Measurements from ENCODE around the gene BACH2.

Gene BACH2

DNA sequence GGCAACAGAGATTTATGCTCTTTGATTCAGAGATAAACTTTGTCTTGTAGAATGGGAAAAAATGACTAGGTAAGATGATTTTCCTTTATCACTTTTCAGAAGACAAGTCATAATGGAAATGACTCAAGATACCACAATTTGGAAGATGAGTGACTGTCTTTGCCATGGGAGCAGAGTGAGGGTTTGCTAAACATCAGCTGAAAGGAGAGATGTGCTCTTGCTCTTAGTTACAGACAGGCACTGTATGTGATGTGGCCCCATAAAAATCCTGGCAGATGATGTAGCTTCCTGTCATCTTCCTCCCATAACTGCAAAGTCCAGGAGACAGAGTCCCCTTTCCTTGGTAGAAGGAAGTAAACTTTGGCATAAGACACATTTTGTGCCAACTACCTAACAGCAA lies 47.6 kb downstream of the BACH2 start:
- in situ Hi-C loops (cut with HindIII; ENCODE audit: low sequenced_read_pairs), result no loop called here

DNA sequence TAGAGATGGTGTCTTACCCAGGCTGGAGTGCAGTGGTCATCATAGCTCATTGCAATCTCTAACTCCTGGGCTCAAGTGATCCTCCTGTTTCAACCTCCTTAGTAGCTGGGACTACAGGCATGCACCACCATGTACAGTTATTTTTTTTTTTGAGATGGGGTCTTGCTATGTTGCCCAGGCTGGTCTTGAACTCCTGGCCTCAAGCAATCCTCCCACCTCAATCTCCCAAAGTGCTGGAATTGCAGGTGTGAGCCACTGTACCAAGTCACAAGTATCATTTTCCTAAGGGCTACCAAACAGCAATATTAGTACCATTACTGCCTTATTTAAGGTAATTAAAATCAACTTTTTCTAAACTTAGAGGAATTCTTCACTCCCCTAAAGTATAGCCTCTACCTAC lies 49.4 kb downstream of the BACH2 start:
- in situ Hi-C loops (cut with HindIII; ENCODE audit: low sequenced_read_pairs), result no loop called here

DNA sequence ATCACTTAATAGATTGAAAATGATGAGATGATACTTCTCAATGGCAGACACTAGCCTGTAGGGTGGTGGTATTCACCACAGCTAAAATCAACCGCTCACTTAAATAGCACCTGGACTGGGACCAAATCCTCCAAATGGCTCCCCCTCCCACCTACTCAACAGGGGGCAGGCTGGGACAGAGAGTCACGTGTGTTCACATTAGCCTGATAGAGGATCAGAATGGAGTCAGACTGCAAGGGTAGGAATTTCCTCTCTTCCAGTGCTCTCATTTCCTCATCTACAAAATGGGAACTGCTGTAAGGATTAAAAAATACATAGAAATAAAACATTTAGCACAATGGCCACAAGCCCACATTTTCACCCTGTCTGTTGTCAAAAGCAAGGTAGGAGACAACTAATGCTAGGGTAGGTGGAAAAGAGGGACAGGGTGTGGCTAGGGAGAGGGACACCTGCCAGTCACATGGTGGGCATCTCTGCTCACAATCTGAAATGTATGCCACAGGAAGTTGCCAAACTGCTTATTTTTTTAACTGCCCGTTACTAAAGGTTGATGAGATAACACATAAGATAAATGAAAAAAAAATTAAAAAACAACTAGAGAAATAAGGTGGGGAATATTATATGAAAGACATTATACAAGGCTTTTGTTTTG lies 55.3 kb downstream of the BACH2 start:
- in situ Hi-C loops (cut with HindIII; ENCODE audit: low sequenced_read_pairs), result no loop called here

DNA sequence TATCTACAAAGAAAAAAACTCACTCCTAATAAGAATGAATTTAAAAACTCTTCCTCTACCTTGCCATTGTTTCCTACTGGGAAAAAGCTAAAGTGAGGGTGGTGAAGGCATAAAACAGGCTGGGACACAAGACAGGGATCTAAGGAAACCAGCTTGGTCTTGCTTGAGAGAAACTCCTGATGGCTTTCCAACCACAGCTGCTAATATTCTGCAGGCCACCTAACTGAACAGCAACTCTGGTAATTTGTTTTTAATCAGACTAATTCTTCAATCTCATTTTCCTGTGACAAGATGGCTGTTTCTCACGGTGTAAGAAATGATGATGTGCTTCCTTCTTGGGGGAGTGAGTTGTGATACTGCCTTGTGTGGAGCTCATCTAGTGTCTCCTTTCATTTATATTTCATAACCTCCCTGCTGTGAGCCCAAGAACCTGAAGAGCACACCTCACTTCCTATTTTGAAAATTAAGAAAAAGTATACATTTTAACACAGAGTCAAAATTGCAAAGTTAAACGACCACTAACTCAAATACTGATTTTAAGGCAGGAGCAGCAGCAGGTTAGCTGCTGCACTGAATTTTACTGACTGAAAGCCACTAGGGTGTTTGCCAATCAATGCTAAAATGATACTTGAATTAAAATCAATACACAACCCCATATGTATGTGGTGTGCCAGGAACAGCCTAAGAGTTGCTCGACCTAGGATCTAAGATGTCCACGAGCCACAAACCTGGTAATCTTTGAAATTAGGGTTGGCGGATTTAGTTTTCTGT lies 58.0 kb downstream of the BACH2 start:
- in situ Hi-C loops (cut with HindIII; ENCODE audit: low sequenced_read_pairs), result no loop called here

DNA sequence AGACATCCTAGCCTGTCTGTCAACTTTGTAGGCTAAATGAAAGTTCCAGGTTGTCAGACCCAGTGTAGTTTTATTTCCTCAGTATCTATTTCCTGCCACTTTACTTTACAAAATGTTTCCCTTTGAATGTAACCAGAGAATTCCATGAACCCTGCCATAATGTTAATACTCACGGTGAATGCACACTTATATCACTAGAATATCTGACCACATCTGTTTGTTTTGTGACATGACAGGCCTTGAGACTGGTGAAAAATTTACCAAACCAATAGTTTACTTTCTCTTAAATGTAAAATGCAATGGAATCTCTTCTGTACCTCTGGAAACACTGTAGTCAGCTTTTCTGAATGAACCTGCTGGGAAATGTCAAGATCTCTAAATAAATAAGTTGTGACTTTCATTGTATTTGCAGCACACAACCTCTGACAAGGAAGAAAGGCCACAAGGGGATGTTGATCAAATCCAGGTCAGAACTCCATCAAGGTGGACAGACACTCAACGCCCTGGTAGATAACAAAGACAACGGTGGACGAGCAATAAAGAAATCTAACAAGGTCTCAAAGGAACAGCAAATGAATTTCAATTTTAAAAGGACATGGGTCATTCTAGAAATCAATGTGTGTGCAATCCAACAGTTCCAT lies 59.2 kb downstream of the BACH2 start:
- in situ Hi-C loops (cut with HindIII; ENCODE audit: low sequenced_read_pairs), result no loop called here

DNA sequence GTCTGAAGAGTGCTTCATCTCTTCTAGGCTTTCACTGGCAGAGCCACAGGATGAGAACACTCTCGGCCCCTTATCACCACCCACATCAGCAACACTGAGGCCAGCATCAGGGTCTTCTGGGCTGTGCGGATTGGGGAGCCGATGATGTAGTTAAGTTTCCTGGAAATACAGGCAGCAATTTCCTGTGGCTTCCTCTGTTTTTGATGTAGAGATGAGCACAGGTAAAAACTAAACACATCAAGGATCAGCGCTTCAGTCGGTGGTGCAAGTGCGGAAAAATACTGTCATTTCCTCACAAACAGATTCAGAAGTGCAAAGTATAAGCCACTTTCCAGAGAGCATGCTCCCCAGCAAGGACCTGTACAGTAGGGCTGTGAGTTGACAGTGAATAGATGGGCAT lies 62.6 kb downstream of the BACH2 start:
- in situ Hi-C loops (cut with HindIII; ENCODE audit: low sequenced_read_pairs), result no loop called here

DNA sequence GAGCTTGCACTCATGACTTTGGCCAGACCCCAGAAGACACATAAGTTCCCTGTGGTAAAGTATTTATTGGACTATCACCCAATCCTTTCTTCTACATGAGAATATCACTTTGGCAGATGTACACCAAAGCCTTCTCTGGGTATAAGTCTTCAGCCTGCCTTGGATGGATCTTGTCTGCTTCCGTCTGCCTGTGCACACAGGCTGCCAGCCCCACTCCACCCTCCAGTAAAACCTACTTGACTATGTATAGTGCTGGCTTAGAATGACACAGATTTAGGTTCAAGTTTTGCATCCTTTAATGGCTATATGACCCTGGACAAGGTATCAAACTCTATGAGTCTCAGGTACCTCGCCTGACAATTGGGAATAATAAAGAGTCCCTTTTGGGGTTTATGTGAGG lies 63.4 kb downstream of the BACH2 start:
- in situ Hi-C loops (cut with HindIII; ENCODE audit: low sequenced_read_pairs), result no loop called here

DNA sequence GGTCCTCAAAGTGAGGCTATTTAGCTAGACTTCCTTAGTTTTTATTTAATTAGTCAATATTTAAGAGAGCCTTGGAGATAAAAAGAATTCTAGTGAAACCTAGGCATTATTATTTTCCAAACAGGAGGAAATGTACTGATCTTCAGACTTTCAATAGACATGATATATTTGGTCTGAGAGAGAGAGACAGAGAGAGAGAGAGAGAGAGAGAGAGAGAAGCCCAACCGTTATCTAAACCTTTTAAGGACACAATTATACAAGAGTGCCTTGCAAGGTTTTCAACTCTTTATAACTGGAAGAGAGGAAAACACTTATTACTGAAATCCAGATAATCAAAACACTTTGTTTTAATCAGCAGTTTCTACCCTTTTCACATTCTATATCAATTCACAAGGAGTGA lies 64.8 kb downstream of the BACH2 start:
- in situ Hi-C loops (cut with HindIII; ENCODE audit: low sequenced_read_pairs), result no loop called here

DNA sequence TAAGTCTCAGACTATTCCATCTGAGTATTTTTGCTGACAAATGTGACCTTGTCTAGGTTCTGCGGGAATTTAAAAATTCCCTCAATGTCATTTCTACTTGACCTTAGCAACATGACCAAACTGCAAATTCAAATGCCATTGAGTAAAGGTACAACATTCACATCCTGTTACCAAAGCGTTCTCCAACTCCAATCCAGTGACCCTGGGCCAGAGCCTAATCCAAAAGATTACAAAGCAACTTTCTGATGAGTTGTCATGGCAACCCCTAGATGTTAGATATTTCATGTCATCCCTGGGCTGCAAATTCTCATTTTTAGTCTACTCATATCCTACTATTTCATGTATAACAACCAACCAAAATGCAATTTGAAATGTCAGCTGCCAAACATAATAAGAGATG lies 65.3 kb downstream of the BACH2 start:
- in situ Hi-C loops (cut with HindIII; ENCODE audit: low sequenced_read_pairs), result no loop called here

DNA sequence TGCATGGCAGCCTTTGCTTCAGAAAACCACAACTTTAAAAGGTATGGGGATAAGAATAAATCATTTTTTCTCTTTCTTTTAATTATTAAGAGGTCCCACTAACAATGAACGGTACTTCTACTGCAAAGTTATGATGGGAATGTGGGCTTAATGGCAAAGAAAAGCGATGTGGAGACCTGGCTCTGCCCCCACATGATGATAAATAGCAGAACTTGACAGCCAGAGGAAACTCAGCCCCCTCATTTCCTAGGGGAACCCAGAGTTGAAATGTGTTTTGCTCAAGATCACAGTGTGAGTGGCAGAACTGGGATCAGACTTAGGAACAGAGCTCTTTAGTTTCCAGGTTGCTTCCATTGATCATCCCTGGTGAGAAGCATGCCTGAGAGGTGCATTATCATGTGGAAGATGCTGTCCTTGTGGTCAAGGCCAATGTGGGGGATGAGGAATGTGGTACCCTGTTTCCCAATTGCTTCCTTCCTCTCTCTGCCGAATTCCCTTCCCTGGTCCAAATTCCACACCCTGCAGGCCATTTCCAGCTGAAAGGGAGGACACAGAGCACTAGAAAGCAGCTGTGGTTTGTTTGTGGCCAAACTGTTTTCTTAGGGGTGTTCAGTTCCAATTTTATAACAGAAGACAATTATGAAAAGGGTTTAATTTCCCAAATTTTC lies 66.0 kb downstream of the BACH2 start:
- in situ Hi-C loops (cut with HindIII; ENCODE audit: low sequenced_read_pairs), result no loop called here

DNA sequence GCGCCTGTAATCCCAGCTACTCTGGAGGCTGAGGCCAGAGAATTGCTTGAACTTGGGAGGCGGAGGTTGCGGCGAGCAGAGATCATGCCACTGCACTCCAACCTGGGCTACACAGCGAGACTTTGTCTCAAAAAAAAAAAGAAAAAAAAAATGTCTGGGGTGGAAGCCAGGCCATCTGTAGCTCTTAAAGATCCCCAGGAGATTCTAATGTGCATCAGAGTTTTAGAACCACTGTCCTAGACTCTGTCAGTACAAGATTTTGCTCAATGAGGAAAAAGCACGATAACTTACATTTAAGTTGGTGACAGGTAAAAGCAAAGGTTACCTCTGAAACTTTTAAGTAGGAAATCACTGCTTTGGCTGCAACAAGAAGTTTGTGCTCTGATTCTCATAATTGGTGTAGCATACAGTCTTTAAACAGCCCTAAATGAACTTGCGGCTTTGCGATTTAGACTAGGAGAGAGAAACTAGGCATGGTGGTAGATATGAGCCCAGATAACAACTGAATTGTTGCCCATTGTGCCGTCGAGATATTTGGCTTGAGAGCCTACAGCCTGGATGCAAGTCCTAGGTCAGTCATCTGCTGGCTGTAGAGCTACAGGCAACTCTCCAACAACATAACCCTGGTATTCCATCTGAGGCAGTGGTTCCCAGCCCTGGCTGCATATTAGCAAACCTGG lies 67.2 kb downstream of the BACH2 start:
- in situ Hi-C loops (cut with HindIII; ENCODE audit: low sequenced_read_pairs), result no loop called here

DNA sequence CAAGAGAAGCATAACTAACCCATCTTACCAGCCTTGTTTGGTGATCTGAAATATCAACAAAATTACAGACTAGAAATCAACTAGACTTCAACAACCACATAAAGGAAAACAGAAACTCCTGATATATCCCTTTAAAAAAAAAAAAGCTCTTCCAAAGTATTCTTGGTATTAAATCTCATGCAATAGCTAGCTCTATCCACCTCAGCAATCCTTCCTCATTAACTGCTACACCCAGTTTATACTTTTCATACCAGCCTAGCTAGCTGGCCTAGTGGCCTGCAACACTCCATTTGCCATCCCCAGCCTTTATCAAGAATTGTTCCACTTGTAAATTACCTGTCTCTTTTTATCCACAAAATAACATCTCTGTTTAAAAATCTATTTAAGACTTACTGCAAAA lies 69.0 kb downstream of the BACH2 start:
- in situ Hi-C loops (cut with HindIII; ENCODE audit: low sequenced_read_pairs), result no loop called here

DNA sequence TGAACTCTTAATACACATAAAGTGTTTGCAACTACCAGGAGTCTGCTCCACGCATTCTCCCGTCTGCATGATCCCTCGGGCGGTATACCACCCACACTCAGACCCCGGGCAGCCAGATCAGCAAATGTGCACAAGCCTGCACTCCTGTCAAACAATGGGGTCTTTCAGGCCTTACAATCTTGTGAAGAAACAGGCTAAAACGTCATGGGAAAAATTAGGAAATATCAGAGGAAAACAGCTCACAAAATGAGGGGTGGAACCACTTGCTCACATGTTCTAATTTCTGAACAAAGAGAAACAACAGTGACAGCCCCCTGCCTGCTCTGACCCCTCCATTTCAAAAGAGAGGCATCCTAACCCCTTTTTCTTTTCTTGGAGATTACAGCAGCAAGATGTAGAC lies 69.4 kb downstream of the BACH2 start:
- in situ Hi-C loops (cut with HindIII; ENCODE audit: low sequenced_read_pairs), result no loop called here

DNA sequence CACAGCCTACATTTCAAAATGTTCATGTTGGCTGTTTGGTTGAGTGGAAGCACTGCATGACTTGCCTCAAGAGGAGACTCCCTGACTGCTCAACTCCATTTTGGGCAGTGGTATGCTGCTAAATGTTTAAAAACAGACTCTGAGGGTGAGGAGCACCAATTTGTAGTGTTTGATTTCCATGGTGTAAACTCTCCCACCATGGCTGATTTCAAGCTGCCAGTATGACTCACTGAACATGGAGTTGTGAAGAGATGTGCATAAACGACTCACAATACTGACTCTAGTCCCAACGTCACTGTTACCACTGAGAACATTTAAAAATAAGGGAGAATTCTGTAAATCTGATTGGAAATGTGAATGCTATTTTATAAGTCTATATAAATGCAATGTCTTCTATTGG lies 70.4 kb downstream of the BACH2 start:
- in situ Hi-C loops (cut with HindIII; ENCODE audit: low sequenced_read_pairs), result no loop called here

DNA sequence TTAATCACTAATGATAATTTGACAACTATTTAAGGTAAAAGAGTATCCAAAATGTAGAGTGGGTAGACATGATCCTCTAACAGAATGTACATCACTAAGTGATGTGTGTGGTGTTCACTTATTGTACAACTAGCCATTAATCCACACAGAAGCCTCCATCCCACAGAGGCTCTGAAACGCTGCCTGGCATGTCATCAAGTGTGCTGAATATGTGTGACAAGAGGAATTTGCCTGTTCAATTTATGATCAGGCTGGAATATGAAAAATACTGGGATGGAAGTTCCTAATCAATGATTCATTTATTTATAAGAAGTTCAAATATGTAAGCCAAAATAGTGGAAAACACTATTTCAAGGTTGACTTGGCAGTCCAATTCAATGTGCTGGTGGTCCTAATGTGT lies 72.4 kb downstream of the BACH2 start:
- in situ Hi-C loops (cut with HindIII; ENCODE audit: low sequenced_read_pairs), result no loop called here

DNA sequence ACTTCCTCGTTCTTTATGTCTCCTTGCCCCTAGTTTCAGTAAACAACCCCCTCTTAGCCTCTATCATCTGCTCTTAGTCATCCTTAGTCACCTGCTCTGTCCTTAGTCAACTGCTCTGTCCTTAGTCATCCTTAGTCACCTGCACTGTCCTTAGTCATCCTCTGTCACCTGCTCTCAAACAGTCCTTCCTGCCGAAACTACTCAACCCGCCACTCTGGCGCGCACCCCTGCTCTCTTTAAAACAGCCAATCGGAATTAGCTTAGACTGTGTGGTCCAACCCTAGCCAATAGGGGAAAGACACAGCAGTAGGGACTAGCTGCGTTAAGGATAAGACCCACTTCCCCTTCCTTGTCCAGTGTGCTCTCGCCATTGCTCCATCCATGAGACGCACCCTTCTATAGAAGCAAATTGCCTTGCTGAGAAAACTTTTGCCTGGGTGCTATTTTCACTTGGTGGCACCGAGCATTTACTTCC lies 73.9 kb downstream of the BACH2 start:
- in situ Hi-C loops (cut with HindIII; ENCODE audit: low sequenced_read_pairs), result no loop called here

DNA sequence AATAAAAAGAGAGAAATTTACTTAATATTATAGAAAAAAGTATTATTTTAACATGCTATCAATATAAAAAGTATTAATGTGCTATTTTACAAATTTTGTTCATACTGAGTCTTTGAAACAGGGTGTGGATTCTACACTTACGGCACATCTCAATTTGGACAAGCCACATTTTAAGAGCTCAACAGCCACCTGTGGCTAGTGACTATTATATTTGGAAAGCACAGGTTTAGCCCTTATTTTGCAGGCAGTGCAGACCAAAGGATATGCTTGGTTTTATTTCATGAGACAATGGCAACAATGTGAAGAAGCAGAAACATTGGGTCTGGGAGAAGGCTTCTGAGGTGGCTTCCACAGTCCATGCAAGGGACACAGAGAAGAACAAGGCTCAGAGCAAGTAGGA lies 74.6 kb downstream of the BACH2 start:
- in situ Hi-C loops (cut with HindIII; ENCODE audit: low sequenced_read_pairs), result no loop called here

DNA sequence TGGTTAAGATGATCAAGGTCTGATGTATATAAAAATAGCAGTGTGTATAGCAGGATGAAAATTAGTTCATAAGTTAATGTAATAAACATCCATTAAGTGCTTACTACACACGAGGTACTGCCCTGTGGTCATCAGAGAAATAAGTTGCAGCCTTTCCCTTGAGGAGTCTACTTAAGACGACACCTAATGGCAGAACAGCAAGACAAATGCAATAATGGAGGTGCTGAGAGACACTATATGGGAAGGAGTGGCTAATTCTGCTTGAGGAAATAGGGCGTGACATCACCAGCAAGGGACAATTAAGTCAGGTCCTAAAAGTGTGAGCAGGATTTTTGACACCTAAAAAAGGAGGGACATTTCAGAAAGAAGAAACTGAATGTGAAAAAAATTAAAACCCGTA lies 75.2 kb downstream of the BACH2 start:
- in situ Hi-C loops (cut with HindIII; ENCODE audit: low sequenced_read_pairs), result no loop called here

DNA sequence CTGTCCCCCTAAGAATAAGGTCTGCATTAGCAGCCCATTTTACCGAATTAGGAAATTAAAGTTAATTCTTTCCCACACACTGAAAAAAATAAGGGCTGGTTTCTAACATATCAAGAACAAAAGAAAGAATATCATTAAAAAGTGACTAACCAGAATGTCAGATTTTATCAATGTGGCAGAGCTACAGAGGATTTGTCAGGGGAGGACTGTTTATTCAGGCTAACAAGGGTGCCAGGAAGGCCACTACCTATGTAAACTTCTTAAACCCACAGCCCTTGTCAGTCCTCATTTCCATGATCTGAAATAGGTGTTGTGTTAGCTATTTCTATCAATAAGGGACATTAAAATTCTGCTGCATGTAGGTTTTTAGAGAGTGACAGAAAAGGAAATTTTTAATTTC lies 76.4 kb downstream of the BACH2 start:
- in situ Hi-C loops (cut with HindIII; ENCODE audit: low sequenced_read_pairs), result no loop called here

DNA sequence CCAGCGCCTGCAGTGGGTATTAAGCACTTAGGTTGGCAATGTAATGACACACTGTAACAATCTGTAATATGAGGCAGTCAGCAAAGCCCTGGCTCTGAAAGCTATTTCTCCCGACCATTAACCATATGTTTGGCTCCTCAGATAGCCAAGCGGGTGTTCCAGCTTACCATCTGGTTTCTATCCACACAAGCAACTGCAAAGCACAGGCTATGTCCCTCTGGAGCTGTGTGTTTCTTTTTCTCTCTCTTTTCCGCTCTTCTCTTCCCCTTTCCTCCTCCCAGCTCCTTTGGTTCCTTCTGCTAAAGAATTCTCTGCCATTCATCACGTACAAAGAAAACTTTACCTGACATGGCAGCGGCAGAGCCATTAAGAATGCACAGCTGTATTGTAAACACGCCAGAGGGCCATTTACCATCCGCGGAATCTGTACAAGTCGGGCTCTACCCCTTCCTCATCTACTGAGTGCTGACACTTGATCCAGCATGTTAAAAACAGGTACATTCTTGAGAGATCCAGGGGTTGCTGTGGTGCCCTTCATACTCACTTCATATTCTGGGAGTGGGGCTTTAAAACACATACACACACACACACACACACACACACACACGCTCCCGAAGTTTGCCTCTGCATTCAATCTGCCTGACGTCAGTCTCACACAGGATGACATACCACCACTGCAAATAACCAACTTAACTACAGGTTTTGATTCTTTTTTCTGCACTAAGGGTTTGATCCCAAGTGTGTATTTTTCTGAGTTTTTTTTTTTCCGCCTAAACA lies 77.2 kb downstream of the BACH2 start:
- in situ Hi-C loops (cut with HindIII; ENCODE audit: low sequenced_read_pairs), result no loop called here

DNA sequence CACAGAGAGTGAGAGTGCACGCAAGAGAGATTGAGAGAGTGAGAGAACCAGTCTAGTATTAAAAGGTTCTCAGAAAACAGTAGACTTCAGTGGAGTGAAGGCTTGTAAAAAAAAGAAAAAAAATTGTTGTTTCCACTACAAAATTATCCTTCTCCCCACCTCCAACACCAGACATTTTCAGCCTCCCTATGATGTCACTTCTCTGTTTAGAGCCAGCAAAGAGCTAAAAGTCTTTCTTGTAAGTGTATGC lies 77.8 kb downstream of the BACH2 start:
- in situ Hi-C loops (cut with HindIII; ENCODE audit: low sequenced_read_pairs), result no loop called here

All from DLD1 (cell line).